Endometrial microvascular endothelial cells (primary cell): ENCODE measurements around the gene ATP8B1. TPM values are rescaled to one million over a fixed set of nuclear protein-coding genes. Genes with fewer than 3 reads are reported as not detected.
"Not testable (repeated sequence)": the region's sequence is repeated elsewhere in the genome, so short reads cannot be mapped to it uniquely, and the experiment has no call there.

Source experiments
- in situ Hi-C: cut with HindIII; loops from 2 replicates; pipeline ENCODE4 v1.10.0; 2017; ENCODE audit warnings: low sequenced_read_pairs, low pct_unique_long_range_greater_than_20kb; ENCODE audit errors: inconsistent ontology term
- total RNA-seq: library from RNA; depleted of rRNA; stranded (reverse); fragments of >200 nt; gene quantifications from one replicate; pipeline ENCODE4 v1.2.3, GENCODE V29; 2015; ENCODE audit errors: inconsistent ontology term

ATP8B1 gene
- total RNA-seq, 1 donor from 2014 or later: 43.6 TPM

- in situ Hi-C loops: not testable (repeated sequence)
Measured at GRCh38 chr18:57820583-57820982, 17.5 kb upstream of the ATP8B1 start.

GRCh38 chr18:57819671-57820460 lies 16.8 kb upstream of the ATP8B1 start:
- in situ Hi-C loops: no loop called here

GRCh38 chr18:57819119-57819518 lies 16.0 kb upstream of the ATP8B1 start:
- in situ Hi-C loops: no loop called here

- in situ Hi-C loops: no loop called here
Measured at GRCh38 chr18:57816208-57816954, 13.3 kb upstream of the ATP8B1 start.

GRCh38 chr18:57814555-57814954 lies 11.4 kb upstream of the ATP8B1 start:
- in situ Hi-C loops: no loop called here

GRCh38 chr18:57813245-57813644 lies 10.1 kb upstream of the ATP8B1 start:
- in situ Hi-C loops: no loop called here

GRCh38 chr18:57812126-57812477 lies 9.0 kb upstream of the ATP8B1 start:
- in situ Hi-C loops: no loop called here

- in situ Hi-C loops: no loop called here
Measured at GRCh38 chr18:57811477-57812125, 8.5 kb upstream of the ATP8B1 start.

GRCh38 chr18:57809190-57809589 lies 6.1 kb upstream of the ATP8B1 start:
- in situ Hi-C loops: no loop called here

- in situ Hi-C loops: no loop called here
Measured at GRCh38 chr18:57807336-57808117, 4.4 kb upstream of the ATP8B1 start.

GRCh38 chr18:57806978-57807285 lies 3.8 kb upstream of the ATP8B1 start:
- in situ Hi-C loops: no loop called here

- in situ Hi-C loops: no loop called here
Measured at GRCh38 chr18:57806201-57806977, 3.3 kb upstream of the ATP8B1 start.

- in situ Hi-C loops: no loop called here
Measured at GRCh38 chr18:57805117-57805516, 2.0 kb upstream of the ATP8B1 start.

- in situ Hi-C loops: no loop called here
Measured at GRCh38 chr18:57804557-57804956, 1.4 kb upstream of the ATP8B1 start.

GRCh38 chr18:57802213-57803102 lies 657 bp downstream of the ATP8B1 start:
- in situ Hi-C loops: no loop called here

GRCh38 chr18:57801761-57802212 lies 1.3 kb downstream of the ATP8B1 start:
- in situ Hi-C loops: no loop called here

GRCh38 chr18:57801325-57801724 lies 1.8 kb downstream of the ATP8B1 start:
- in situ Hi-C loops: no loop called here
